ENCODE data around the gene GNGT1. TPM values are rescaled to one million over a fixed set of nuclear protein-coding genes. Genes with fewer than 3 reads are reported as not detected.

Gene GNGT1
- total RNA-seq, 1 experiment from 2014 or later, result 0.63 TPM

GRCh38 chr7:93894966-93895640 lies 11.3 kb upstream of the GNGT1 start:
- no peak for ATAC-seq
- POLR2A ChIA-PET, result no interaction called here
- no peak for TF ChIP-seq TP53 (CRISPR knock-in tag; IDR thresholded peaks at IDR 0.05)
- TF ChIP-seq ZNF671 (CRISPR knock-in tag; IDR thresholded peaks at IDR 0.05), result no peak
- TF ChIP-seq ZNF416 (CRISPR knock-in tag; IDR thresholded peaks at IDR 0.05), result no peak
- TF ChIP-seq CTCF (IDR thresholded peaks at IDR 0.05), result no peak
- no peak for TF ChIP-seq ZBTB21 (CRISPR knock-in tag; IDR thresholded peaks at IDR 0.05; ENCODE audit: borderline replicate concordance)
- TF ChIP-seq ZNF263 (CRISPR knock-in tag; IDR thresholded peaks at IDR 0.05; ENCODE audit: low read depth), result no peak
- TF ChIP-seq ZSCAN18 (CRISPR knock-in tag; IDR thresholded peaks at IDR 0.05), result no peak
- TF ChIP-seq JAZF1 (CRISPR knock-in tag; IDR thresholded peaks at IDR 0.05), result no peak
- TF ChIP-seq NFE2L1 (CRISPR knock-in tag; IDR thresholded peaks at IDR 0.05), result no peak
- Mint-ChIP-seq H3K27me3 (ENCODE audit: low read depth) (peaks cover 21% of the 10 kb centered on the region), H3K27ac (no peak overlapping the region), H3K4me1 (no peaks in the 10 kb centered on the region), H3K36me3 (no peaks in the 10 kb centered on the region), H3K4me3 (no peak overlapping the region), H3K9me3 (no peaks in the 10 kb centered on the region)
- CTCF ChIA-PET, result no interaction called here
- DNase-seq (ENCODE audit: low spot score), result no peak

GRCh38 chr7:93895859-93896600 lies 10.3 kb upstream of the GNGT1 start:
- H3K36me3 Mint-ChIP-seq, result no peaks in the 10 kb centered on the region
- CTCF ChIA-PET, result no interaction called here
- peaks cover 16% of the 10 kb centered on the region for H3K27me3 Mint-ChIP-seq (ENCODE audit: low read depth)
- POLR2A ChIA-PET, result no interaction called here
- H3K4me1 Mint-ChIP-seq, result no peaks in the 10 kb centered on the region
- H3K9me3 Mint-ChIP-seq, result no peaks in the 10 kb centered on the region
- no peak overlapping the region for H3K4me3 Mint-ChIP-seq
- DNase-seq (ENCODE audit: low spot score), result no peak
- no peak overlapping the region for H3K27ac Mint-ChIP-seq
- no peak for ATAC-seq
- TF ChIP-seq HMGXB4 (CRISPR knock-in tag; IDR thresholded peaks at IDR 0.05), result no peak
- no peak for TF ChIP-seq USF1 (CRISPR knock-in tag; IDR thresholded peaks at IDR 0.05)
- no peak for TF ChIP-seq ATF1 (CRISPR knock-in tag; IDR thresholded peaks at IDR 0.05)
- TF ChIP-seq EMX1 (CRISPR knock-in tag; IDR thresholded peaks at IDR 0.05), result no peak
- no peak for TF ChIP-seq AFF4 (CRISPR knock-in tag; IDR thresholded peaks at IDR 0.05; ENCODE audit: borderline replicate concordance)
- TF ChIP-seq GTF2I (CRISPR knock-in tag; conservative IDR thresholded peaks at IDR 0.05), result no peak
- no peak for TF ChIP-seq TP53 (CRISPR knock-in tag; IDR thresholded peaks at IDR 0.05)
- no peak for TF ChIP-seq ZSCAN18 (CRISPR knock-in tag; IDR thresholded peaks at IDR 0.05)
- TF ChIP-seq ZBTB21 (CRISPR knock-in tag; IDR thresholded peaks at IDR 0.05; ENCODE audit: borderline replicate concordance), result no peak
- TF ChIP-seq ZNF671 (CRISPR knock-in tag; IDR thresholded peaks at IDR 0.05), result no peak
- TF ChIP-seq SMAD3 (CRISPR knock-in tag; IDR thresholded peaks at IDR 0.05; ENCODE audit: borderline replicate concordance), result no peak
- no peak for TF ChIP-seq NFATC4 (CRISPR knock-in tag; IDR thresholded peaks at IDR 0.05)
- TF ChIP-seq, protein P1, sequence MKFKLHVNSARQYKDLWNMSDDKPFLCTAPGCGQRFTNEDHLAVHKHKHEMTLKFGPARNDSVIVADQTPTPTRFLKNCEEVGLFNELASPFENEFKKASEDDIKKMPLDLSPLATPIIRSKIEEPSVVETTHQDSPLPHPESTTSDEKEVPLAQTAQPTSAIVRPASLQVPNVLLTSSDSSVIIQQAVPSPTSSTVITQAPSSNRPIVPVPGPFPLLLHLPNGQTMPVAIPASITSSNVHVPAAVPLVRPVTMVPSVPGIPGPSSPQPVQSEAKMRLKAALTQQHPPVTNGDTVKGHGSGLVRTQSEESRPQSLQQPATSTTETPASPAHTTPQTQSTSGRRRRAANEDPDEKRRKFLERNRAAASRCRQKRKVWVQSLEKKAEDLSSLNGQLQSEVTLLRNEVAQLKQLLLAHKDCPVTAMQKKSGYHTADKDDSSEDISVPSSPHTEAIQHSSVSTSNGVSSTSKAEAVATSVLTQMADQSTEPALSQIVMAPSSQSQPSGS (CRISPR knock-in tag; IDR thresholded peaks at IDR 0.05; ENCODE audit: borderline replicate concordance, low read depth), result no peak
- TF ChIP-seq CREM (CRISPR knock-in tag; IDR thresholded peaks at IDR 0.05), result no peak
